Mesendoderm (in vitro differentiated cells): Measurements from ENCODE around the gene DENND2D.

Experiments
- DNase-seq: peaks from one replicate; pipeline ENCODE4 v3.0.0; 2013
- H2AK5ac ChIP-seq: 2 replicates; pipeline ENCODE4 v1.6.1; 2013; ENCODE audit warnings: low read length, inconsistent platforms
- H2BK120ac ChIP-seq: 2 replicates; pipeline ENCODE4 v1.6.1; 2013; ENCODE audit warnings: low read depth, mild to moderate bottlenecking, low read length, moderate library complexity, mixed read lengths
- H2BK15ac ChIP-seq: replicated peaks from 2 replicates; pipeline ENCODE4 v1.6.1; 2013; ENCODE audit warnings: low read depth, mild to moderate bottlenecking, moderate library complexity
- H2BK5ac ChIP-seq: 2 replicates; pipeline ENCODE4 v1.6.1; 2013; ENCODE audit warnings: low read length, inconsistent platforms
- H3K18ac ChIP-seq: 2 replicates; pipeline ENCODE4 v1.6.1; 2013; ENCODE audit warnings: mild to moderate bottlenecking, low read length, mixed read lengths
- H3K23ac ChIP-seq: one replicate; pipeline ENCODE4 v1.6.1; 2013; ENCODE audit warnings: low read length
- H3K27ac ChIP-seq: 2 replicates; pipeline ENCODE4 v1.5.1; 2013; ENCODE audit warnings: low read depth, mild to moderate bottlenecking, inconsistent platforms, low read length, moderate library complexity
- H3K27me3 ChIP-seq: 2 replicates; pipeline ENCODE4 v1.6.1; 2013; ENCODE audit warnings: low read length, control low read depth, mild to moderate bottlenecking, inconsistent platforms; ENCODE audit not compliant: insufficient read depth, poor library complexity
- H3K36me3 ChIP-seq: 2 replicates; pipeline ENCODE4 v1.6.1; 2013; ENCODE audit warnings: low read length, inconsistent platforms; ENCODE audit not compliant: control insufficient read depth, insufficient read depth
- H3K4ac ChIP-seq: one replicate; pipeline ENCODE4 v1.6.1; 2013; ENCODE audit warnings: low read depth, mild to moderate bottlenecking, low read length, moderate library complexity
- H3K4me1 ChIP-seq: 2 replicates; pipeline ENCODE4 v1.6.1; 2013; ENCODE audit warnings: low read depth, low read length, inconsistent platforms; ENCODE audit not compliant: control insufficient read depth
- H3K4me2 ChIP-seq: 2 replicates; pipeline ENCODE4 v1.6.1; 2013; ENCODE audit warnings: low read length
- H3K4me3 ChIP-seq: 2 replicates; pipeline ENCODE4 v1.5.1; 2013; ENCODE audit warnings: mild to moderate bottlenecking, low read length
- H3K56ac ChIP-seq: one replicate; pipeline ENCODE4 v1.6.1; 2013; ENCODE audit warnings: low read length
- H3K79me1 ChIP-seq: 2 replicates; pipeline ENCODE4 v1.6.1; 2013; ENCODE audit warnings: low read length, inconsistent platforms
- H3K79me2 ChIP-seq: 2 replicates; pipeline ENCODE4 v1.6.1; 2013; ENCODE audit warnings: mild to moderate bottlenecking, low read length; ENCODE audit not compliant: control insufficient read depth, insufficient read depth
- H3K9ac ChIP-seq: 2 replicates; pipeline ENCODE4 v1.6.1; 2013; ENCODE audit warnings: low read length, inconsistent platforms
- H4K5ac ChIP-seq: one replicate; pipeline ENCODE4 v1.6.1; 2013; ENCODE audit warnings: low read length
- H4K8ac ChIP-seq: one replicate; pipeline ENCODE4 v1.6.1; 2013; ENCODE audit warnings: low read depth, mild to moderate bottlenecking, control low read depth, low read length, moderate library complexity
- WGBS: extraction: QIAGEN DNeasy Blood & Tissue Kit; methylation state at CpG from one replicate; pipeline ENCODE4 v1.1.7; 2013; ENCODE audit warnings: low lambda C conversion rate, missing lambda C conversion rate; ENCODE audit not compliant: insufficient coverage; ENCODE audit errors: extremely low coverage; 5-methylcytosine and 5-hydroxymethylcytosine counted together

The DENND2D gene

DNA sequence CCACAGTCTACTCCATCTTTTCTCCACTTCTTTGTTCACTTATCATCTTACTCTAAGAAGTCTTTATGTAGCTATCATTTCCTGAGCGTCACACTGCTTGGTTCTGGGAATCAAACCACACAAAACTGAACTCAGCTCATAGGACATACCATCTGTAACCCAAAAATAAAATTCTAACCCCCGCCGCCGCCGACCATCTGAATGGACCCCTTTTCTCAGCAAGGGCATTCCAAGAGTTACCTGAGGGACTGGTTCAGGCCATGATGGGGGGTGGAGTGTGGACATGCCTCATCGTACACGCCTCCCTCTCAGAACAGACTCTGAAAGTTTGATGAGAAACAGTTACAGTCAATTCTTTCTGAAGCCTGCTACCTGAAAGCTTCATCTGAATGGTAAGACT lies 14.4 kb upstream of the DENND2D start:
- no peak overlapping the region for H3K23ac ChIP-seq
- H2BK120ac ChIP-seq, result peak overlapping the region; percentile 93
- no peak overlapping the region for H2BK15ac ChIP-seq
- peak overlapping the region; percentile 29 for H2BK5ac ChIP-seq
- no peaks in the 10 kb centered on the region for H3K79me2 ChIP-seq
- H3K56ac ChIP-seq, result peak overlapping the region; percentile 6
- peak overlapping the region; percentile 46 for H3K27ac ChIP-seq
- H3K36me3 ChIP-seq, result no peaks in the 10 kb centered on the region
- no peaks in the 10 kb centered on the region for H3K27me3 ChIP-seq
- no CpG with 5 or more reads among the region's 7 CpGs for WGBS
- no peak overlapping the region for H4K8ac ChIP-seq
- H4K5ac ChIP-seq, result no peak overlapping the region
- H2AK5ac ChIP-seq, result no peak overlapping the region
- peak overlapping the region; percentile 99 for H3K18ac ChIP-seq
- peaks cover 11% of the 10 kb centered on the region for H3K4me1 ChIP-seq
- no peak overlapping the region for H3K4me3 ChIP-seq
- no peak for DNase-seq
- no peak overlapping the region for H3K9ac ChIP-seq
- H3K4ac ChIP-seq, result peak overlapping the region; percentile 98
- H3K4me2 ChIP-seq, result no peak overlapping the region
- no peaks in the 10 kb centered on the region for H3K79me1 ChIP-seq

DNA sequence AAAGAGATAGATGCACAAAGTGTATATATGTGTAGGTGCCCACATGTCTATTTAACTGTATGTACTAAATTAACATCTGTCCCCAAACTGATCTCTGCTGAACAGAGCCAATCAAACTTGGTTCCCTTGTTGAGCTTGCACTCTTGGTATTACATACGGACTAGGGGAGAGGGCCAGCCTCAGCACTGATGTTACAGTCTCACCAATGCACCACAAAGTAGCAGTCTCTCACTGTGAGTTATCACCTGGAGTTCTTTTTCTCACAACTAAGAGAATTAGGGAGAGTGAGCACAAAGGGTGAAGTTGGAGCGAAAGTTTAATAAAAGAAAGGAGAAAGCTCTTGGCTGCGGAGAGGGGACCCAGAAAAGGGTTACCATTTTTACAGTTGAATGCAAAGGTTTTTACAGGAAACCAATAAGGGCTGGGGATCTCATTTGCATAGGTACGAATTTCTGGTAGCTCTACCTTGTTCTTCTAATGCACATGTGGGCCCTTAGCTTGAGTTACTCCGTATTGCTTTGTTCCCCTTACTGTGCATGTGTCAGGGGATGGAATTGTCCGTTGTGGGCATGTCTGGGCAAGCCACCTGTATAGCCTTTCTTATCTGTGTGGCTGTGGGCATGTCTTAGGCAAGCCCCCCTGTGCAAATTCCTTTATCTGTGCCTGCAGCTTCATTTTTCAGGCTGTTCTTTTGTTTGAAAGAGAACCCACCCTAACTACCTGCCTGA lies 13.8 kb upstream of the DENND2D start:
- no peaks in the 10 kb centered on the region for H3K79me1 ChIP-seq
- no CpG with 5 or more reads among the region's 6 CpGs for WGBS
- H3K36me3 ChIP-seq, result no peaks in the 10 kb centered on the region
- no peak overlapping the region for H3K23ac ChIP-seq
- peaks cover 11% of the 10 kb centered on the region for H3K4me1 ChIP-seq
- H3K18ac ChIP-seq, result peak overlapping the region; percentile 85
- no peak overlapping the region for H4K5ac ChIP-seq
- H2AK5ac ChIP-seq, result no peak overlapping the region
- no peak for DNase-seq
- peak overlapping the region; percentile 93 for H2BK120ac ChIP-seq
- H3K27ac ChIP-seq, result no peak overlapping the region
- H3K79me2 ChIP-seq, result no peaks in the 10 kb centered on the region
- H3K4me3 ChIP-seq, result no peak overlapping the region
- H3K4ac ChIP-seq, result peak overlapping the region; percentile 70
- no peak overlapping the region for H2BK15ac ChIP-seq
- H2BK5ac ChIP-seq, result peak overlapping the region; percentile 68
- peak overlapping the region; percentile 2 for H3K56ac ChIP-seq
- no peak overlapping the region for H3K9ac ChIP-seq
- H3K4me2 ChIP-seq, result no peak overlapping the region
- H3K27me3 ChIP-seq, result no peaks in the 10 kb centered on the region
- H4K8ac ChIP-seq, result no peak overlapping the region

DNA sequence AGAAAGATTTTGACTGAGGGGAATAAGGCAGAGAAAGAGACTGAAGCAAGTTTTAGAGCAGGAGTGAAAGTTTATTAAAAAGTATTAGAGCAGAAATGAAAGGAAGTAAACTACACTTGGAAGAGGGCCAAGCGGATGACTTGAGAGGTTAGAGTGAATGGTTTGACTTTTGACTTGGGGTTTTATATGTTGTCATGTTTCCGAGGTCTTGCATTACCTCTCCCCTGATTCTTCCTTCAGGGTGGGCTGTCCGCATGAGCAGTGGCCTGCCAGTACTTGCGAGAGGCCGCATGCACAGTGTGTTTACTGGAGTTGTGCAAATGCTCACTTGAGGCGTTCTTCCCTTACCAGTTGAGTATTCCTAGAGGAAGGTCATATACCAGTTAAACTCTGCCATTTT lies 13.0 kb upstream of the DENND2D start:
- Histone ChIP-seq H2BK15ac (no peak overlapping the region), H2BK5ac (peak overlapping the region; percentile 6), H2BK120ac (peak overlapping the region; percentile 93), H3K23ac (no peak overlapping the region), H3K9ac (no peak overlapping the region), H3K36me3 (no peaks in the 10 kb centered on the region), H3K27me3 (no peaks in the 10 kb centered on the region), H3K79me2 (no peaks in the 10 kb centered on the region), H3K4me3 (no peak overlapping the region), H3K79me1 (no peaks in the 10 kb centered on the region), H4K5ac (no peak overlapping the region), H3K27ac (peak overlapping the region; percentile 75), H2AK5ac (no peak overlapping the region), H3K4me2 (no peak overlapping the region), H4K8ac (no peak overlapping the region), H3K18ac (peak overlapping the region; percentile 85), H3K4ac (no peak overlapping the region), H3K4me1 (peaks cover 11% of the 10 kb centered on the region), H3K56ac (peak overlapping the region; percentile 35)
- WGBS, result no CpG with 5 or more reads among the region's 6 CpGs
- DNase-seq, result no peak

DNA sequence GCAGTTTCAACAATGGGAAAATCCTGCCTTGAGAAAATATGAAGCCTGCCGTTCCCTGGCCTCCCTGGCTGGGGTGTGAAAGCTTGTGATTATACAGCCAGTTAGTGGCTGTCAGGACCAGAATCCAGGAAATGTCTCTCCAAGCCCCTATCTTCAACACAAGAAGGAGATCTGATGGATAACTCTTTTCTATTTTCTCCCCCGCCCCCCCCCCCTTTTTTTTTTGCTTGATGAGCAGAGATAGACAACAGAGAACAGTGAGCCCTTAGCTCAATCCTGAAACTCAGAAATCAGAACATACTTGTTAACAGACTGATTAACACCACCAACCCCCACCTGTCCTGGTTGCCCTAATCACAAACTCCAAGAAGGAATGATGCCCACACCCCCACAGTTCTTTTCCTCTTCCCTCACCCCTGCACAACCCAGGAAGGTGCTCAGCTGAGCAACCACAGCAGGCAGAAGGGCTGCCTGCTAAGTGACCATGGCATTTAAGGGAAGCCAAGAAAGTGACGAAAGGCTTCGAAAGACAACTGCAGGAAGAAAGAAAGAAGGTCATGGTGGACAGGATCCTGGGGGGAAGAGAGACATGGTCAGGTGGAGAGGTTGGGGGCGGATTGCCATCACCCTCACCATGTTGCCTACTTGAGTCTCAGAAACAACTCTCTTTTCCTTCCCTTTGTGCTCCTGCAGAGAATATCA lies 12.3 kb upstream of the DENND2D start:
- Histone ChIP-seq H2BK5ac (peak overlapping the region; percentile 74), H2AK5ac (peak overlapping the region; percentile 83), H3K4me1 (peaks cover 11% of the 10 kb centered on the region), H3K79me1 (no peaks in the 10 kb centered on the region), H3K9ac (peak overlapping the region; percentile 17), H4K8ac (no peak overlapping the region), H3K27me3 (no peaks in the 10 kb centered on the region), H2BK120ac (no peak overlapping the region), H3K4ac (peak overlapping the region; percentile 44), H3K56ac (peak overlapping the region; percentile 61), H3K79me2 (no peaks in the 10 kb centered on the region), H3K4me3 (no peak overlapping the region), H3K18ac (peak overlapping the region; percentile 42), H3K4me2 (no peak overlapping the region), H3K23ac (no peak overlapping the region), H4K5ac (no peak overlapping the region), H2BK15ac (no peak overlapping the region), H3K36me3 (no peaks in the 10 kb centered on the region), H3K27ac (peak overlapping the region; percentile 75)
- DNase-seq, result peak; percentile 44
- no CpG with 5 or more reads among the region's 5 CpGs for WGBS

DNA sequence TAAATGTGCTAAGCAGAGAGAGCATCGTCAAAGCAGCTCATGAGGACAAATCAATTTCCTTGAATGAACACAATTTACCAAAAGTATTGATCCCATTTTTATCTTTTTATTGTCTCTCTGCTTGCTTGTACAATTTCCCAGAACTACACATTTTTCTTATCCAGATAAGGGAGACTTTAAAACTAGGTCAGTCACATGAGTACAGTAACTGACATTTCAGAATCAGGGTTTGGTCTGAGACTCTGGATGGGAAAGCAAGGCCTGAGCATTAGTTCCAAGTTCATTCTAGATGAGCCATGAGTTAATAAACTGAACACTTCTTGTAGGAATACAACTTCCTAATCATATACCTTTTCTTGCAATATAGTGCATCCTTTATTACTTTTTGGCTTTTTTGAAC lies 11.5 kb upstream of the DENND2D start:
- H3K27me3 ChIP-seq, result no peaks in the 10 kb centered on the region
- H3K4me2 ChIP-seq, result no peak overlapping the region
- H3K23ac ChIP-seq, result no peak overlapping the region
- H3K27ac ChIP-seq, result no peak overlapping the region
- H3K18ac ChIP-seq, result no peak overlapping the region
- no peak overlapping the region for H3K56ac ChIP-seq
- no peaks in the 10 kb centered on the region for H3K36me3 ChIP-seq
- peaks cover 11% of the 10 kb centered on the region for H3K4me1 ChIP-seq
- H3K4ac ChIP-seq, result no peak overlapping the region
- DNase-seq, result no peak
- no peak overlapping the region for H4K5ac ChIP-seq
- no peaks in the 10 kb centered on the region for H3K79me2 ChIP-seq
- no peak overlapping the region for H3K9ac ChIP-seq
- H2BK120ac ChIP-seq, result no peak overlapping the region
- H2AK5ac ChIP-seq, result no peak overlapping the region
- no peak overlapping the region for H4K8ac ChIP-seq
- no CpG with 5 or more reads among the region's 1 CpG for WGBS
- H3K4me3 ChIP-seq, result no peak overlapping the region
- no peaks in the 10 kb centered on the region for H3K79me1 ChIP-seq
- no peak overlapping the region for H2BK5ac ChIP-seq
- H2BK15ac ChIP-seq, result no peak overlapping the region
